Islet of Langerhans (tissue), 1 donor: Measurements from ENCODE around the gene SH3GLB2.
"Not testable (repeated sequence)": the region's sequence is repeated elsewhere in the genome, so short reads cannot be mapped to it uniquely, and the experiment has no call there.

Experiments used
- FAIRE-seq: peaks from one replicate; lab custom pipeline; 2011; peaks lifted over from hg19 to GRCh38; lab: Jason Lieb, UNC

Gene SH3GLB2

DNA sequence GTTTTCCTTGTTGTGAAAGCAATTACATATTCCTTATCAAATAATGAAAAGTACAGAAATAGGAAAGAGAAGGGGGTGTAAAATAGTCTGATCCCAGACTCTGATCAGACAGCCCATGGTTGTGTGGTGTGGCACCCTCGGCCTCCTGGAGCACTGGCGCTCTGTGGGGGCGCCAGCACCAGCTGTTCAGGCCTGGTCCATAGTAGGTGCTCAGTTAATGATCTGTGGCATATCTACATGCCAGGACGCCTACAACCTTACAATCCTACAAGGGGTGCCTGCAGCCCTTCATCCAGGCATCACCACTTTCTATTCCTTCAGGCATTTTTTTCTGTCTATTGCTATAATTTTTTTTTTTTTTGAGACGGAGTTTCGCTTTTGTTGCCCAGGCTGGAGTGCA is 24.9 kb upstream of the SH3GLB2 start:
- no peak for FAIRE-seq

DNA sequence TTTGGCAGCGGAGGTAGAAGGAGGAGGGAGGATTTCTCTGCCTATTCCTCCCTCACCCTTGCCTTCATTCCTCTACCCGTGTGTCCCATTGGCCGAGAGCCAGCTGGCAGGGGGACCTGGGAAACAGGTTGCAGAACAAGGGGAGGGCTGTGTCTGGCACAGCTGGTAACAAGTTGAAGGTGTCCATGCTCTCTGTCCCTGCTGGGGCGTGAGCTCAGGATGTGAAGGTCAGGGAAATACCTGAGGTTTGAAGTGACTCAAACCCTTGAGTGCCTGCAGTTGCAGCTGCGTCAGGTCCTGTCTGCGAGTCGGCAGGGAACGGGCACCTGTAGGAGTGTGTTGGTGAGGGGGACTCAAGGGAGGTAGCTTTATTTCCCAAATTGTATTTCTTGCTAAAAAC is 24.5 kb upstream of the SH3GLB2 start:
- FAIRE-seq = no peak

DNA sequence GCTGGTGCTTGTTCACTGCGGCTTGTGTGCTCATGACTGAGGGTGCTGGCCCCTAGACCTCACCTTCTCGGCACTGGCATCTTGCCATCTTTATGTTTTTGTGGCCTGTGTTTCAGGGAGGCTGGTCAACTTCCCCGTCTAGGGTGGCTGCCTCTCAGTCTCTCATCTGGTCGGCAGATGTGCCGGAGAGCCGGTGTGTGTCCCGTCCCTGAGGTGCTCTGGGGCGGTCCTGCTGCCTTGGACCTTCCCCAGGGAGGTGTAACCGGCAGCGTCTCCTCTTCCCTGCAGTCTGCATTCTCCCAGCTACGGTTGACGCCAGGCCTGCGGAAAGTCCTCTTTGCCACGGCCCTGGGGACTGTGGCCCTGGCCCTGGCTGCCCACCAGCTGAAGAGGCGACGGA is 13.9 kb upstream of the SH3GLB2 start:
- FAIRE-seq = no peak

DNA sequence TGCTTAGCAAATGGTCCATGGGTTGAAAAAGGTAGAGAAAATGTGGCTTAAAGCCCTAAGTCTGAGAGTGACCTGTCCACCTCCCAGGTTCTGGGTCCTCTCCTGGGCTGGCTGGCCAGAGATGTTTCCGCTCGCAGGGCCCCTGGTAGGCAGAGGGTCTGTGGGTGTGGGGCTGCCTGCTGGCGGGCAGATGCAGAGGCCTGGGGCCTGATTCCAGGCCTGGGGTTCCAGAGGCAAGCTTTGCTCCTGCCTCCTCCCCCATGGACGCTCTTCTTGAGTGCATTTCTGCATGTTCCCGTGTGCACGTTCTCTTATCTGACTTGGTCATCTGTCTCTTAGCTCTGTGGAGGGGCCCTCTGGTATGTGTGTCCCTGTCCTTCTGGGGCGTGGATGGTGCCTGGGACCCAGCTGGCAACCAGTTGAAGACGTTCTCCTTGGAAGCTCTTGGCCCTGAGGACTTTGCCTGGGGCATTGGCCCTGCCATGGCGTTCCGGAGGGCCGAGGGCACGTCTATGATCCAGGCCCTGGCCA is 12.0 kb upstream of the SH3GLB2 start:
- no peak for FAIRE-seq

DNA sequence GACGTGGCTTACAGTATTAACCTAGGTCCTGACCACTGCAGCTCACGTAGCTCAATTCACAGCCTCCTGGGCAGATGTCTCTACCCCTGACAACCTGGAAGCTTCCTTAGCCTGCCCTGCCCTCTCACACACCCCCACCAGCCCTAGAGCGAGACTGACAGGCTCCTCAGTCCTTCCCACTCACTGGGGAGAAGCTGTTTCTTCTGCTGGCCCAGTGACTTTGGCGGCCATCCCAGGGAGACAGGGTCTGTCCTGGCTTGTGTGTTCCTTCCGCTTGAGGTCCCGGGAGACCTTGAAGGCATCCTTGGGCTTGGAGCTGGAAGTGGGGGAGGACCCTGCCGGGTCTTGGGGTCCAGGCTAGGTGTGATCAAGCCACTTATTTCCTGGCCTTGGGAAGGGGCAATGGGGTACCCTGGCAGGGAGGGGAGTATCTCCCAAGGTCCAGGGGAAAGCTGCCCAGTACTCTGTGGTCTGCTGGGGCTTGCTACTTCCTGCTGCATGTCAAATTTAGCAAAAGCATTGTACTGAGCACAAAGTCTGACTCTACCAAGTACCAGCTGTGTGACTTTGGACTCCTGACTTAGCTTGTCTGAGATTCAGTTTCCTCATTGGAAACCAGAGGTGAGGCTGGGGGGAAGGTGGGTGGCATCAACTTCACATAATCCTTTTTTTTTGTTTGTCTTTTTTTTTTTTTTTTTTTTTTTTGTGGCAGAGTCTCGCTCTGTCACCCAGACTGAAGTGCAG is 10.2 kb upstream of the SH3GLB2 start:
- FAIRE-seq = no peak

DNA sequence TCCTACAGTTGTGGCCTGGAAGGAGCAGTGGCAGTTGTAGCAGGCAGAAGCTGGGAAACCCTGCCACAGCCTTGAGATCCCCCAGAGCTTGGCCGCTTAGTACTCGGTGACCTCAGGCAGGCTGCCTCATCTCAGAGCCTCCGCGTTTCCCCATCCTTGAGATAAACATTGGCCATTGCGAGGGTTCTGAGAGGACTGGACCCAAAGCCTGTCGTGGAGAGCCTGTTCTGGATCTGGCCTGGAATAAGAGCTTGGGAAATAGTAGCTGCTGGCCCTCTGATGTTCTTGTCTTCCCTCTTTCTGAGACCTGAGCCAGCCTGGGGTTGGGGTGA is 9.6 kb upstream of the SH3GLB2 start:
- FAIRE-seq = no peak

DNA sequence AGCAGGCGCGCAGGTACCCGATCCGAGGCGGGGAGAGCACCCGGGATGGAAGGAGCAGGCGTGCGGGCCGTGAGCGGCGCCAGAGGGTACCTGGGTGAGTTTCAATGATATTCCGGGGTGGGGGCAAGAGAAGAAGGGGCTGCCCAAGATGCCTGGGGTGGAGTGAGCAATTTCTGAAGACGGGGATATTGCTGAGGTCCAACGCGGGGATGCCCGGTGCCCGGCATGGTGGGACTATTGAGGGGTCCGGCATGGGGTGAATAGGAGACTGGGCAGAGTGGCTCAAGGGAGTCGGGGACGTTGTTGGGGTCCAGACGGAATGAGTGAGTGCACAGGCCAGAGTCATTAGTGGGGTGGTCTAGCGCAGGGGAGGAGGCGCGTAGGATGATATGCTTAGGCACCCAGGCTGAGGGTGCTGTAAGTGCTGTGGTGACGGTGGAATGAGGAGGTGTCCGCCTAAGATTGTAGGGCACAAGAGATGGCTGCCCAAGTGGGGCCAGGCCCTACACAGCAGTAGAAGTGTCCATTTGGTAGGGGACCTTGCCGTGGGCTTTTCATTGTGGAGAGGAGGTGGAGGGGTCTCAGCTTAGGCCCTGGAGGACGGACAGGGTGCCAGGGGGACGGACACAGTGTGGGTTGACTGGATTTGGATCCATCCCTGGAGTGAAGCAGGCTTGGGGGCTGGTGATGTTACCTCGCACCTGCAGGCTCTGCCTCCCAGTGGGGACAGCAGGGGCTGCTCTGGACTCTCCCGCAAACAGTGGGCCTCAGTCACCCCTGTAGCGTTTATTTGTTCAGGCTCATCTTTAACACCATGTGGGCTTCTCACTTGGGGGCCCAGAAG is 9.0 kb upstream of the SH3GLB2 start:
- no peak for FAIRE-seq

DNA sequence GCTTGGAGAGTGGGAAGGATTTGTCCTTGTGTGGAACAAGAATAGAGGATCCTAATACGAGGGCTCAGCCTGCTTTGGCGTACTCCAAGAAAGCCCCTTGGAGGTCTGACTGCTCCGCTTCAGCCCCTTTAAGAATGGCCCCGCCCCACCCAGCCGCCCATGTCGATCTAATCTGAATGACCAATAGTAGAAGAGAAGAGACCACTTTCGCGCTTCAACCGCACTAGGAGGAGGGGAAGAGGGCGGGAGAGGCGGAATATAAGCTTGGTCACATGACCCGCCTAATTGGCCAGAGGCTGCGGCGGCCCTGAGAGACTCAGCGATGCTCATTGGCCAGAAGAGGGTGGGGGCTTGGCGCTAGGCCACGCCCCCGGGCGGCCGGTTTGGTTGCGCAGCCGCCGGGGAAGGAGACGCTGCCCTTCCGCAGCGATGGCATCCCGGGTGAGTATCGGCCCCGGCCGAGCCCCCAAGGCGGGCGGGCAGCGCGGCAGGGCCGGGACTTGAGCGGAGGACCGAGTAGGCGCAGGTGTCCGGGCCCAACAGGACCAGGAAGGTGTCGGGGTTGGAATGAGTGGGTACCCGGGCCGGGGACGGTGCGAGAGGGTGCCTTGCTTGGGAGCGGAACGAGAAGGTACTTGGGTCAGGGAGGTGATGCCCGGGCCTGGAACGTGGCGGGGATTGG is 8.3 kb upstream of the SH3GLB2 start, which contains the start of gene MIGA2:
MIGA2 (plus strand) TSS at position 386 of the 682 bp plus-strand sequence. CDS start 3,969 bp downstream, outside the sequence.
- no peak for FAIRE-seq

DNA sequence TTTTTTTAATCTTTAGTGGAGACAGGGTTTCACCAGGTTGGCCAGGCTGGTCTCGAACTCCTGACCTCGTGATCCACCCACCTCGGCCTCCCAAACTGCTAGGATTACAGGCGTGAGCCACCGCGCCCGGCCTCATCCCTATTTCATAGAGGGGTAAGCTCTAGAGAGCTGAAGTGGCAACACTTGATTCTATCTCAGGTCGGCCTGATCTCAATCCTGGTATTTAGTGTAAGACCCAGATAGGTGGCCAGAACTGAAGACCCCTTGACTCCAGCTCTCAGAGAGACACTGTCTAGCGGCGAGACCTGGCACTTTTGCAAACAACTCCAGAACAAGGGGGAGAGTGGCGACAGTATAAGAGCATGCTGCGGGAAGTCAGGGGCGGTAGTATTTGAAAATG is 7.7 kb upstream of the SH3GLB2 start:
- FAIRE-seq = not testable (repeated sequence)

DNA sequence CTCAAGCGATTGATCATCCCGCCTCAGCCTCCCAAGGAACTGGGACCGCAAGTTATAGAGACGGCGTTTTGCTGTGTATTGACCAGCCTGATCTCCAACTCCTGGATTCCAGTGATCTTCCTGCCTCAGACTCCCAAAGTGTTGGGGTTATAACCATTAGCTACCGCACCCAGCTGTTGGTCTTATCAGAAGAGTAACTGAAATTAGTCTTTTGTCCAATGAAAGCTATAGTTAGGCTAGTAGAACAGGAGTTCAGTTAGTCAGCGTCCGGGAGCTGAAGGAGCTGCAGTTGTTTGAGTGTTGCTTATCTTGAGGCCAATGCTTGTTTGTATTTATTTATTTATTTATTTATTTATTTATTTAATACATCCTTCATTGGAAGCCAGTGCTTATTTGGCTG is 5.1 kb upstream of the SH3GLB2 start:
- FAIRE-seq = no peak

DNA sequence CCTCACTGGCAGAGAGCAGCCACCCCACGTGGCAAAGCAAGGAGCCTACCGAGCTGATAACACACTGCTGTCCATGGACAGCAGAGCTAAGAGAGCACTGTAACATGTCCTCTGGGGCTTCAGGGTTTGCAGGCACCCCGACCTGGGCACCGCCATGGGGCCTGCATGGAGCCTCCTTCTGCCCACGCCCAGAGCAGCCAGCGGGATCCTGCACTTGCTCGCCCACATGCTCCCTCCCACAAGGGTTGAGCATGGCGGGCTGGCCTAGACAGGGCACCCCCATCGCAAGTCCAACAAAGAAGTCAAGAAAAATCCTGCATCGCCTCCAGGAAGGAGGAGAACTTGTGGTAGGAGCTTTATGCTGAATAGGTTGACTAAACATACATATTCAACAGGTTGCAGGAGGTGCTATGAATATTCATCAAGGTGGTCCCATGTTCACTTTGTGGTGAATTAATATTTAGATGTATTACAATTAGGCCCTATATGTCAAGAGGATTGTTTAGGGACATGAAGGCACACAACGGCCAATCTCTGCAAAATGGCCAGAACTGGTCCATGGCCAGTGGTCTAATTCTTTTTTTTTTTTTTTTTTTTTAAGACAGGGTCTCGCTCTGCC is 4.5 kb upstream of the SH3GLB2 start:
- no peak for FAIRE-seq

DNA sequence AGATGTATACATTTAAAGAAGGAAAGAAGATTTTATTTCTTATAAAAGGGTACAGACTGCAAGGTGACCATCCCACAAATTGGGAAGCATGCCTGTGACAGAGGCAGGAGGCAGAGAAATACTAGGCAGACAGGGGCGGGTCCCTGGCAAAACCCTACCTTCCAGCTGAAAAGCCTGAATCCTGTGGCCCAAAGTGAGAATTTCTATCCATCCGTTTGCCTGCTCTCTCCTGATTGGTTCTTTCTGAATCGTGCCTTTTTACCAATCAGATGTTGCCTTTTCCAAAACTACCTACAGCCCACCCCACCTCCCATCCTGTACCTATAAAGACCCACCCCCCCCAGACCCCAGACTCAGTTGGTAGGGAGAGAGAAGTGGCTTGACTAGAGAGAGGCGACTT is 3.4 kb upstream of the SH3GLB2 start:
- no peak for FAIRE-seq

DNA sequence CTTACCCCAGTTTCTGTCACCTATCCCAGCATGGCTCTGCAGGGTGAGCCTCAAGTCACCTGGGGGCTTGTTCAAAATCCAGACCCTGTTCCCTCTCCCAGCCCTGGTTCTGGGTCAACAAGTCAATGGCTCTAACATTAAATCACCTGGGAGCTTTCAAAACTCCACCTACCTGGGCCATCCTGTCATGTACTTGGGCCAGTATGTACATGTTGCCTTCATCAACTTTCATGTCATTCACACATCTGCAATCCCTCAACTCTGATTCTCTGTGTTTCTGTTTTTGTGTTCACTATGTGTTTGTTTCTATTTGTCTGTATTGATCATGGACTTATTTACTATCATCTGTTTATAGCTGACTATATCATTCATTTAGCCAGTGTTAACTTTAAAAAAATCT is 2.1 kb upstream of the SH3GLB2 start:
- no peak for FAIRE-seq

DNA sequence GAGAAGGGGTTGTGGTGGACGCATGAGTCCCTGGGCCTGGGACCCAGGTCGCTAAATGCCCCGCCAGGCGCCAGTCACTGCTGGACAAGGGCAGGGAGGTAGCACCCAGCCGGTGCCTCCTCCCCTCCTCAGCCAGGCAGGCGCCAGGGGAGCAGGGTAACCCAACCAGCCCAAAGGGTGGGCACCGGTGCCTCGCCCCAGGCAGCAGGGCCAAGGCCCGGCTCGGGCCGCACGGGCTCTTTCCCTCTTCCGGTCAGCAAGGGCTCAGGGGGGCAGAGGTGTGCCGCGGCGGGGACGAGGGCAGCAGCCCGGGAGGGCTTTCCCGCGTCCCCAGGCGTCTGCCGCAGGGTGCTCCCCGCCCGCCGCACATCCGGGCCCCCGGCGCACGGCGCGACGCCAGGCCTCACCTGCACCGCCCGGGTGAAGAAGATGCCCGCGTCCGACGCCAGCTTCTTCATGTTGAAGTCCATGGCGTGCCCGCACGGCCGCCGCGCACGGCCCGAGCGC is 393 bp downstream of the SH3GLB2 start:
- FAIRE-seq = no peak

DNA sequence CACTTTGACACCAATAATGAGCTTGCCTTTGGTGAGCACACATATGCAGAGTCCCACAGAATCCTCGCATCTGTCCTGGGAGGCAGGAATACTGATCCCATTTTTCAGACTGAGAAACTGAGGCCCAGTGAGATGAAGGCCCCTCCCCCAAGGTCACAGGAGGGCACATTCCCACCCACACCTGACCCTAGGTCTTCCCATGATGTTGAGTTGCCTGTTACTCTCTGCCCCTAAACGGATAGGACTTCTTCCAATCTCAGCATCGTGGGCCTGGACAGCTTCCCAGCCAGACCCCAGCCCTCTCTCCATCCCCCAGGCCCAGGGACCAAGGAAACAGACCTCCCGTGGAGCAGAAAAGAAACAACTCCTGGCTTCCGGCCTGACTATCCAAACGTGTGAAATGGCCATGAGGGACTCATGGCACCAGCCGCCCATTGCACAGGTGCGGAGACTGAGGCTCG is 877 bp downstream of the SH3GLB2 start:
- FAIRE-seq = no peak

DNA sequence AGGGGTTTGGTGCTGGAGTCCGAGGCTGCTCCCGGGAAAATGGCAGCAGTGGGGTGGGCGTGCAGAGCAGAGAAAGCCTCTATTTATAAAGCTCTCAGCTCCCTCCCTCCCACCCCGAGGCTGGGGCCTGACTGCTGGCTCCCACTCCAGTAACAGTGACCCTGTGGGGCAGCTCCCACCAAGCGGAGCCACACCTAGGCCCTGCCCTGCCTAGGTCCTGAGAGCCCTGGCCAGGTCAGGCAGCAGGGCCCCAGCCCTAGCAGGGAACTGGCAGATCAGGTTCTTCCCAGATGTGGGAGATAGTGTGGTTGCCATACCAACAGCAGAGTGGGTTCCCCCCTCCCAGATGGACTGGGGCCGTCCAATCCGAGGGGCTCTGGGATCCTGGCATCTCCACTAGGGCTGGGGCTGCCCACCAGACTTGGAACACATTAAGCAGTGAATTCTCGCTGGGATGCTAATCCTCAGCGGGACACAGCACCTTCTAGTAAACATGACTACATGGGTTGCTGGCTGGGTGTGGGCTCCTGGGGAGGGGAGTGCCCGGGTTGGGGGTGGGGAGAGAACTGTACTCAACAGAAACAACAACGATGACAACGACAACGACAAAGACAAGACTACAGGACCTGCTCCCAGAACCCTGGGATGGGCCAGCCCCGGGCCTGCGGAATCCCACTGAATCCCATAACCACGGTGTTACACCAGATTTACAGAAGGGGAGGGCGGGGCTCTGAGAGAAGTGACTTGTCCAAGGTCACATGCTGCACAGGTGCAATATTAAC is 1.5 kb downstream of the SH3GLB2 start:
- no peak for FAIRE-seq

DNA sequence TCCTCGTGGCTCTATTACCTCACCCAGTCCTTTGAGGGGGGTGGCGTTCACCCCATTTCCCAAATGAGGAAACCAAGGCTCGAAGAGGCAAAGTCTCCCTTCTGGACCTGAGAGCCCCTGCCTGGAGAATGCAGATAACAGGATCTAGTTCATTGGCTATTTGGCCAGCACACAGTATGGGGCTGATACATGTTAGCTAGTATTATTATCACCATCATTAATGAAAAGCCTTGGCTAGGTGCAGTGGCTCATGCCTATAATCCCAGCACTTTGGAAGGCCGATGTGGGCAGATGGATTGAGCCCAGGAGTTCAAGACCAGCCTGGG is 4.3 kb downstream of the SH3GLB2 start:
- no peak for FAIRE-seq

DNA sequence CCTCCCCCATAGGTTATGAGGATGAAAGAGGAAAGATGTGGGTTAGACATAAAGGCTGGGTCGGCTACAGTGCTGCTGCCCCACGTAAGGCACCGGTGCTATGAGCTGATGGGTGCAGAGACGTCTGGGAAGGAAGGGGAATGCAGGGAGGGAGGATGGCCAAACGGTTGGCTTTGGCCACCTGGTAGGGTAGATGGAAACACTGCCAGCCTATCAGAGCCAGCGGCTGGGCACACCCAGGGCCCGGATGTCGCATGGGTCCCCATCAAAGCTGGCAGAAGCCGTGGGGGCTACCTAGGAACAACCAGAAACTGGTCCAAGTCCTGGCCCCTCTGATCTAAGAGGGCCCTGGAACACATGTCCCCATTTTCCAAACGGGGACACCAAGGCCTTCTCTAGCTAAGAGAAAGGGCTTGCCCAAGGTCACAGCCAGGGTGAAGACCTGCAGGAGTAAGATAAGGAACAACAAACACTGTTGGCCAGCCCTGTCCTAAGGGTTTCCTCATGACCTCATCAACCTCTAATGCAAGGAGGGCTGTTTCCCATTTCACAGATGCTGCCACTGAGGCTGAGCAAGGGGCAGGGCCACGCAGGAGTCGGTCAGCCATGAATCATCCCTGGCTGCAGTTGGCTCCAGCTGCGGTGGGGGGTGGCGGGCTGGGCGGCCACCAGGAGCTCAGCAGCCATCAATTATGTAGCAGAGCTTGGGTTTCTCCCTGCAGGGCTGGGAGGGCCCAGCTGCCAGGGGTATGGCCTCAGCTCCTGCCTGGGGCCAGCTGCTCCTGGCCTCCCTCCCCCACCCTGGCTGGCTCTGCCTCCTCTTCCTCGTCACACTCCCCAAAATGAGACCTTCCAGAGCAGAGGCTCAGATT is 4.9 kb downstream of the SH3GLB2 start:
- no peak for FAIRE-seq

DNA sequence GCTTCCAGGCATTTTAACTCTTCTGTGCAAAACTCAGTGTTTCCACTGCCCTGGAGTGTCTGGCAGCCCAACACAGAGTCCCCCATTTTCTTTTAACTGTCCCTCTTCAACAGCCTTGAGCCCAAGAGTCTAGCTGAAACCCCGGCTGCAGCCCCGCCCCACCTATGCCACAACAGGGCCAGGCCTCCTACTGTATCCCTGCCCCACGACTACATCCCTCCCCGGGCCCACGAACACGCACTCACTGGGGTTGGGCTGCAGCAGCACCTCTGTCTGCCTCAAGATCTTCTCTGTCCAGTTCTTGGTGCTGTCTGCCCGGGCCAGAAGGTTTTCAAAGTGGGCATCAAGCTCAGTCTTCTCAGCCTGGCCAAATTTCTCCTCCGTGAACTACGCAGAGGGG is 6.1 kb downstream of the SH3GLB2 start:
- no peak for FAIRE-seq

DNA sequence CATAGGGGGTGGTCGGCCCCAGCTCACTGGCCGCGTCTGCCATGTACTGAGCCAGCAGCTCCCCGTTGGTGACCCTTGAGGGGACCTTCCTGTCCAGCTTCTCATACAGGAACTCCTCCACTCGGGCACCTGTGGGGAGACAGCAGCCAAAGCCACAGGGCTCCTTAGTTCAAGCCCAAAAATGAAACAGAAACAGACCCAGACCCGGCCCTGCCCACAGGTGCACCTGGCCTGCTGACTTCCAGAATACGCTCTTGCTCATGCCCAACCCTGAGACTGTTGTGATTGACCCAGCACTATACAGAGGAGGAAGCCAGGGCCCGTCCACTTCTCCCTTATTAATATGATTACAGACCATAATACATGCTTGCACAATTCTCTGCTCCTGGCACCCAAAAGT is 7.0 kb downstream of the SH3GLB2 start:
- no peak for FAIRE-seq

DNA sequence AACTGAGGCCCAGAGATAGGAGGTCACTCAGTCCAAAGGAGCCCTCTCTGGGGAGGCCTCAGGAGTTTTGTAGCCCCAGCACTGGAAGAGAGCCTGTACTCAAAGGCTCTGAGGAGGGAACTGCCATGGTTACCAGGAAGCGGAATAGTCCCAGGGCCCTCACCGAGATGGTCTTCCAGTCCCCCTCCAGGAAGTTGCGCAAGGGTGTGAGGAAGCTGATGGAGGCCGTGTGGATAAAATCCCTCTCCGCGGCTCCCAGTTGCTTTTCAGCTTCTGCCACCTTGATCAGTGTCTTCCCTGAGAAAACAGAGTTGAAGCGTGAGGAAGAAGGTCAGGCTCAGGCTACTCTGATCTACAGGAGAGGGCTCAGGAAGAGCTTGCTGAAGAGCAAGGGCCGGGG is 13.5 kb downstream of the SH3GLB2 start:
- FAIRE-seq = no peak
